ENCODE data around the gene PCNX3.

PCNX3 gene

DNA sequence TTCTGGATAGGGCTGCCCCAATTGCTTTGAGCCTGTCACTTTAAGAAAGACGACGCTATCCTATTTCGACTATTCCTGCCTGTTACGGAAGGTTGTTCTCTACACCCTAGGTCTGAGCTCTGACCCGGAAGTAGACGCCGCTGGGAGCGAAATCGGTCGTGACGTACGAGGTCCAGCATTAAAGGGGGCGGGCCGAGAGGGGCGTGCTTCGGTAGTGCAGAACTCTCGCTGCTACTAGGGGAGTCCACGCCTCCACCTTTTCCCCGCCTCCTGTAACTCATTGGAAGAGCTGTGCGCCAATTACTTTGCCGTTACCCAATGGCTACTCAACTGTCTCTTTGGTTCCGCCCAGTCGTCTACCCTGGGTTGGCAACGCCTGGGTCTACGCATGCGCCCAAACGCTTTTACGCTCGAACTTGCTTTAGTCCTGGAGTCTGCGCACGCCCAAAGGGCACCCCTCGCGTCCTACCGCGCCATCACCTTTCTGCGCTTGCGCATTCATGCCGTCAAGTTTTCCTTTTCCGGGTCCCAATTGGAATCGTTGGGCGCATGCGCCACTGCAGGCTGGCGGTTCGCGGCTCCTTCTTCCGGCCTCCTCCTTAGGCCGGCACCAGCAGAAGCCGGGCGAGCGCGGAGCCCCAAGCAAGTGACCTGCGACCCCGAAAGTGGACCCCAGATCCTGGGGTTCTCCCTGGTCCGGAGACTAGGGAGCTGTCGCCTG, at the start of gene PCNX3:
TSS of gene PCNX3 (plus strand) at position 548 of the 721 bp plus-strand sequence. CDS start 536 bp downstream, outside the sequence.
- H3K9me3 Mint-ChIP-seq = no peaks in the 10 kb centered on the region
- peak within 1 kb of the TSS; percentile 90 to 97 (median 95) for H3K4me3 Mint-ChIP-seq
- peaks cover 28% of the 10 kb centered on the region for H3K4me1 Mint-ChIP-seq
- TF ChIP-seq, protein P1, sequence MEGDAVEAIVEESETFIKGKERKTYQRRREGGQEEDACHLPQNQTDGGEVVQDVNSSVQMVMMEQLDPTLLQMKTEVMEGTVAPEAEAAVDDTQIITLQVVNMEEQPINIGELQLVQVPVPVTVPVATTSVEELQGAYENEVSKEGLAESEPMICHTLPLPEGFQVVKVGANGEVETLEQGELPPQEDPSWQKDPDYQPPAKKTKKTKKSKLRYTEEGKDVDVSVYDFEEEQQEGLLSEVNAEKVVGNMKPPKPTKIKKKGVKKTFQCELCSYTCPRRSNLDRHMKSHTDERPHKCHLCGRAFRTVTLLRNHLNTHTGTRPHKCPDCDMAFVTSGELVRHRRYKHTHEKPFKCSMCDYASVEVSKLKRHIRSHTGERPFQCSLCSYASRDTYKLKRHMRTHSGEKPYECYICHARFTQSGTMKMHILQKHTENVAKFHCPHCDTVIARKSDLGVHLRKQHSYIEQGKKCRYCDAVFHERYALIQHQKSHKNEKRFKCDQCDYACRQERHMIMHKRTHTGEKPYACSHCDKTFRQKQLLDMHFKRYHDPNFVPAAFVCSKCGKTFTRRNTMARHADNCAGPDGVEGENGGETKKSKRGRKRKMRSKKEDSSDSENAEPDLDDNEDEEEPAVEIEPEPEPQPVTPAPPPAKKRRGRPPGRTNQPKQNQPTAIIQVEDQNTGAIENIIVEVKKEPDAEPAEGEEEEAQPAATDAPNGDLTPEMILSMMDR (IDR thresholded peaks at IDR 0.05; ENCODE audit: unreplicated experiment in 3 of 3) = no peak
- H3K27me3 Mint-ChIP-seq (ENCODE audit: low read depth) = no peaks in the 10 kb centered on the region
- H3K27ac Mint-ChIP-seq = peak within 1 kb of the TSS; percentile 81 to 96 (median 89)
- peaks cover 19% of the 10 kb centered on the region for H3K36me3 Mint-ChIP-seq (ENCODE audit: low read depth)

DNA sequence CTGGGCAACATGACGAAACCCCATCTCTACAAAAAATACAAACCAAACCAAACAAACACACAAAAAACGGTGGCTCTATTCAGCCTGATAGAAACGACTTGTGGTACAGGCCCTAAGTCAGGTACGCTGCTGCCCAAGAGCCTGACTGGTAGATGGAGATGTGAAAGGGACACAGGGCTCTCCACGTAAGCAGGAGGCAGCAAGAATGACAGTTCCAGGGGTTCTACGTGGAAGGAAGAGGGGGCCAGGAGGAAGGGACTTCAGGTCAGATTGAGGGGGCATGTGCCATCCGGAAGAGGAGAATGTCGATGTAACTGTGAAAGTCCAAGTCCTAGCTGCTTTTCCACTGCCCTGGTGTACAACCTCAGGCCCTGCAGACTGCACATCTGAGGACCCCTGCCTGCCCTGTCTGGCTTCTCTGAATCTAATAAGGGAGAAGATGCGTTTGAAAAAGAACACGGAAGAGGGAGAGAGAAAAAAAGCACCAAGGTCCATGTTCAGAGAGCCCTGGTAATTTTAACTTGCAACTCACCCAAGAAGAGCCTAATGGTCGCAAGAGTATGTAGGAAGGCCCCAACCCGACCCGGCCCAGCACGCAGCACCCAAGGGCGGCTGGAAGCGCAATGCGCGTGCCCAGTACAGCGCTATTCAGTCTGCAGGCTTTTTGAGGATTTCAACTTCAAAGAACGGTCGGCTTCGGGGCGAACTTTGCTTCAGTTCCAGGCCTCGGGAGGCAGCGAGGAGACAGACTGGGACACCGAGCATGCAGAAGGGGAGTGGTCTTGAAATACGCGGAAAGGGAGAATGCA, 46.2 kb upstream of the PCNX3 start:
- Mint-ChIP-seq H3K4me3 (peak overlapping the region; percentile 99 to 100 (median 99)), H3K27ac (peak overlapping the region; percentile 93 to 95 (median 95)), H3K36me3 (ENCODE audit: low read depth) (peaks cover 3% of the 10 kb centered on the region), H3K27me3 (ENCODE audit: low read depth) (no peaks in the 10 kb centered on the region), H3K9me3 (no peaks in the 10 kb centered on the region), H3K4me1 (peaks cover 47% of the 10 kb centered on the region)
- TF ChIP-seq, protein P1 (IDR thresholded peaks at IDR 0.05; ENCODE audit: unreplicated experiment in 3 of 3) = no peak

DNA sequence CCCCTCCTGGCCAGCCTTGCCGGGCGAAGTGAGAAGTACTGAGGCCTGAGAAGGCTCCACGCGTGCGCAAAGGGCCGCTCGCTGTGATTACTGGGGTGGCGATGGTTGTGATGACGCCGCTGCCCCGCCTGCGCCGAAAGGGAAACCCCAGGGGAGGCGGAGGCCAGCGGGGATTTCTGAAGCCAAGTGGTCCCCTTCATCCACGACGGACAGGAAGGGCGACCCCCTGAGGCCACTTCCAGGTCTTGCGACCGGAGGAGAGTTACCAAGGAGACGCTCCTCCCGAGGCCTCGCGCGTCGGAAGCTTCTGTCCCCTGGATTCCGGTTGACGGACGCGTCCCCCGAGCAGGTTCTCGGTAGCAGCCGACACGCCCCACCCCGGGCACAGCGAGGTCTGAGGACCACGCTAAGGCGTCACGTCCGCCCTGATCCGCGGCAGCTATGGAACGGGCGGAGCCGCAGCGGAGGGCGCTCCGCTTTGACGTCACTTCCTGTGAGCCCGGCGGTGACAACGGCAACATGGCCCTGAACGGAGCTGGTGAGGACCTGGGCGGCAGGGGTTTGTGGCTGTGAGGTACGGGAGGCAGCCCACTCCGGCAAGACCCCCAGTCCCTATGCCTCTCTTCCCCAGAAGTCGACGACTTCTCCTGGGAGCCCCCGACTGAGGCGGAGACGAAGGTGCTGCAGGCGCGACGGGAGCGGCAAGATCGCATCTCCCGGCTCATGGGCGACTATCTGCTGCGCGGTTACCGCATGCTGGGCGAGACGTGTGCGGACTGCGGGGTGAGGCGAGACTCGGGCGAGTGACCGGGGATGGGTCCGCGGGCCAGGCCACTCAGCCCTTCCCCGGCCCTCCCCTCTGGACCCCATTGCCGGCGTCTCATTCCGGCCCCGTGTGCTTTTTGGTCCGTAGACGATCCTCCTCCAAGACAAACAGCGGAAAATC, 45.3 kb upstream of the PCNX3 start, which contains the start of gene ZNRD2:
TSS of gene ZNRD2 (plus strand) at position 505 of the 946 bp plus-strand sequence. CDS start at position 520, 15 bp downstream.
- Mint-ChIP-seq H3K4me3 (peak within 1 kb of the TSS; percentile 99 to 100 (median 99)), H3K4me1 (peaks cover 54% of the 10 kb centered on the region), H3K27me3 (ENCODE audit: low read depth) (no peaks in the 10 kb centered on the region), H3K27ac (peak within 1 kb of the TSS; percentile 93 to 95 (median 95)), H3K36me3 (ENCODE audit: low read depth) (peaks cover 3% of the 10 kb centered on the region), H3K9me3 (no peaks in the 10 kb centered on the region)
- TF ChIP-seq, protein P1 (IDR thresholded peaks at IDR 0.05; ENCODE audit: unreplicated experiment in 3 of 3) = peak; percentile 52 to 66 (median 60)

DNA sequence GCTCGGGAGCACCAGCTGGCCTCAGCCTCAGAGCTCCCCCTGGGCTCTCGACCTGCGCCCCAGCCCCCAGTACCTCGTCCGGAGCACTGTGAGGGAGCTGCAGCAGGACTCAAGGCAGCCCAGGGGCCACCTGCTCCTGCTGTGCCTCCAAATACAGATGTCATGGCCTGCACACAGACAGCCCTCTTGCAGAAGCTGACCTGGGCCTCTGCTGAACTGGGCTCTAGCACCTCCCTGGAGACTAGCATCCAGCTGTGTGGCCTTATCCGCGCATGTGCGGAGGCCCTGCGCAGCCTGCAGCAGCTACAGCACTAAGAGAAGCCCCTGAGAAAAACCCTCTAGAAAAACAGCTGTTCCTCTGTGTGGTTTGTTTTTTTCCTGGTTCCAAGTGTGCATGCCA, 44.2 kb upstream of the PCNX3 start:
- H3K27me3 Mint-ChIP-seq (ENCODE audit: low read depth) = peaks cover 3% of the 10 kb centered on the region

DNA sequence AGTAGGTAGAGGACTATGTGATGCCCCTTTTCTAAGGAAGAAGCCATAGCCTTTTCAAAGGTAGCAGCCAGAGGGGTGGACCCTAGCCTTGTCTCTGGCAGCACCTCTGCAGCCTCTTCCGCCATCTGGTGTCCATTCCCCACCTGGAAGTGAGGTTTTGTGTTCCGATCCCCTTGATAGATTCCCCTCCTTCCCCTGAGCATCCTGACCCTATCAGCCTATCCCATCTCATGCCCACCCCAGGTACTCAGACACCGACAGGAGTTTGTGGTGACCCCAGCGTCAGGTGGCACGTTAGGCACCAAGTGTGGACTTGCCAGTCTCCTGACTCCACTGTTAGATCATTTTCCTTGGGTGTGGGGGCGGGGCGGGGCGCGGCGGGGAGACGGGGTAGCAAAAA, 43.6 kb upstream of the PCNX3 start:
- peaks cover 3% of the 10 kb centered on the region for H3K27me3 Mint-ChIP-seq (ENCODE audit: low read depth)
- no peaks in the 10 kb centered on the region for H3K9me3 Mint-ChIP-seq
- peaks cover 3% of the 10 kb centered on the region for H3K36me3 Mint-ChIP-seq (ENCODE audit: low read depth)
- TF ChIP-seq, protein P1 (IDR thresholded peaks at IDR 0.05; ENCODE audit: unreplicated experiment in 3 of 3) = peak; percentile 45 to 48 (median 47)
- H3K4me3 Mint-ChIP-seq = peak overlapping the region; percentile 94 to 99 (median 95)
- peak overlapping the region; percentile 66 to 87 (median 82) for H3K27ac Mint-ChIP-seq
- peaks cover 64% of the 10 kb centered on the region for H3K4me1 Mint-ChIP-seq

More for the DNA sequence above, 44.2 kb upstream of the PCNX3 start:
- TF ChIP-seq, protein P1 (IDR thresholded peaks at IDR 0.05; ENCODE audit: unreplicated experiment in 3 of 3) = no peak
- Mint-ChIP-seq H3K9me3 (no peaks in the 10 kb centered on the region), H3K4me3 (peak overlapping the region; percentile 94 to 99 (median 95)), H3K27ac (peak overlapping the region; percentile 66 to 87 (median 82)), H3K36me3 (ENCODE audit: low read depth) (peaks cover 3% of the 10 kb centered on the region), H3K4me1 (peaks cover 59% of the 10 kb centered on the region)
